SK-N-MC (cell line): Measurements from ENCODE around the gene CYP24A1.
"Not testable (repeated sequence)": the region's sequence is repeated elsewhere in the genome, so short reads cannot be mapped to it uniquely, and the experiment has no call there.

ENCODE experiments used
- DNase-seq: peaks from one replicate; pipeline ENCODE4 v3.0.0-alpha.2; 2011; ENCODE audit warnings: low read depth, low spot score
- H3K27ac ChIP-seq: fragments of 200-600 bp; sonication (generic); 2 replicates; pipeline ENCODE4 v1.5.1; 2016; ENCODE audit warnings: mixed run types
- H3K36me3 ChIP-seq: fragments of 200-600 bp; sonication (generic); 2 replicates; pipeline ENCODE4 v1.6.1; 2017; ENCODE audit warnings: antibody characterized with exemption, low read length, mixed read lengths; ENCODE audit not compliant: insufficient read depth
- H3K4me3 ChIP-seq: fragments of 200-600 bp; sonication (generic); 2 replicates; pipeline ENCODE4 v1.5.1; 2016
- H3K9ac ChIP-seq: fragments of 200-600 bp; sonication (generic); 2 replicates; pipeline ENCODE4 v1.8.0; 2017; ENCODE audit warnings: mixed run types, mixed read lengths; ENCODE audit not compliant: insufficient read length
- H3K9me3 ChIP-seq: fragments of 200-600 bp; sonication (generic); 2 replicates; pipeline ENCODE4 v1.6.1; 2017; ENCODE audit warnings: low read depth, mild to moderate bottlenecking, antibody characterized with exemption, low read length, moderate library complexity, mixed read lengths
- EZH2 ChIP-seq: fragments of 200-600 bp; sonication (generic); IDR thresholded peaks from one replicate; pipeline ENCODE4 v1.6.1; 2017; ENCODE audit warnings: antibody characterized with exemption
- FOXP2 ChIP-seq: optimal IDR thresholded peaks from 2 replicates; pipeline ENCODE3; 2011; ENCODE audit warnings: mild to moderate bottlenecking, moderate library complexity; ENCODE audit not compliant: insufficient read depth; ENCODE audit errors: extremely low read length, control extremely low read depth
- POLR2AphosphoS5 ChIP-seq: IDR thresholded peaks from 2 replicates; pipeline ENCODE4 v1.6.1; 2012; ENCODE audit warnings: mild to moderate bottlenecking, low read depth, low read length, borderline replicate concordance

The CYP24A1 gene

DNA sequence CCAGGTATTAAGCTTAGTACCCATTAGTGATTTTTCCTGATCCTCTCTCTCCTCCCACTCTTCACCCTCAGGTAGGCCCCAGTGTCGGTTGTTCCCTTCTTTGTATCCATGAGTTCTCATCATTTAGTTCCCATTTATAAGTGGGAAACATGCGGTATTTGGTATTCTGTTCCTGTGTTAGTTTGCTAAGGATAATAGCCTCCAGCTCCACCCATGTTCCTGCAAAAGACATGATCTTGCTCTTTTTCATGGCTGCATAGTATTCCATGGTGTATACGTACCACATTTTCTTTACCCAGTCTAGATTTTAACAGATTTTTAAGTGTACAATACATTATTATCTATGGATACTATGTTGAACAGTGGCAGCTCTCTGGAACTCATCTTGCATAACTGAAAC is 44.4 kb downstream of the CYP24A1 start:
- H3K9ac ChIP-seq: no peak overlapping the region
- no peak for DNase-seq
- TF ChIP-seq EZH2 (no peak), POLR2AphosphoS5 (no peak), FOXP2 (no peak)
- H3K27ac ChIP-seq: no peak overlapping the region
- no peaks in the 10 kb centered on the region for H3K36me3 ChIP-seq
- H3K4me3 ChIP-seq: no peak overlapping the region
- no peaks in the 10 kb centered on the region for H3K9me3 ChIP-seq

DNA sequence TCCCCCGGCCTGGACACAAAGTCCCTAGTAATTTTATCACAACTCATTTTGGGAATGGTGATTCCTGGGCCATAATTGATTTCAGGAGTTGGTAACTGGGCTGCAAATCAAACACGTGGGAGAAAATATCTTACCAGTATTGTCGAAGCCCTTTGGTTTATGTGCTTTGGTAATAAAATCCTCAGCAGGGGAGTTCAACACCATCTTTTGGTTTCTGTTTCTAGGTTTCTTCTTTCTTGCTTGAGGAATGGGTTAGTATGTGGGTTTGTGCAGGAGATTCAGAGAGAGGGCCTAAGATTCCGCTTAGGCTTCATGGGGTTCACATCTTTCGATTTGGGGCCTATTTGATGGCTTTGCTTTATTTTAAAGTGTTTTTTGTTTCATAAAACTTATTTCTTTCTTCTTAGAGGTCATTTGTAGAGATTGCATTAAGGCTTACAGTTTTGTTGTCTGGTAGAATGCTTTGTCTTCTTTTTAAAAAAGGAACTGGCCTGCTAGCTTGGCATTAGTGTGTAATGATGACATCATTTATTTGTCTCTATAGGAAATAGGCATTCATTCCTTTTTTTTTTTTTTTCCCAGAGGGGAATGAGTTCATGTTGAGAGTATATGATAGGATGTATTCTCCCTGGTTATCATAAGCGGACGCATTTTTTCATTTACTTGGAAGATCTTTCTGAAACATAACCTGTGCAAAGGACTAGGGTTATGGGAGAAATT is 45.8 kb downstream of the CYP24A1 start:
- no peak for TF ChIP-seq POLR2AphosphoS5
- no peak for TF ChIP-seq EZH2
- TF ChIP-seq FOXP2: no peak
- Histone ChIP-seq H3K4me3 (no peak overlapping the region), H3K9me3 (no peaks in the 10 kb centered on the region), H3K27ac (no peak overlapping the region), H3K36me3 (no peaks in the 10 kb centered on the region), H3K9ac (no peak overlapping the region)
- no peak for DNase-seq

DNA sequence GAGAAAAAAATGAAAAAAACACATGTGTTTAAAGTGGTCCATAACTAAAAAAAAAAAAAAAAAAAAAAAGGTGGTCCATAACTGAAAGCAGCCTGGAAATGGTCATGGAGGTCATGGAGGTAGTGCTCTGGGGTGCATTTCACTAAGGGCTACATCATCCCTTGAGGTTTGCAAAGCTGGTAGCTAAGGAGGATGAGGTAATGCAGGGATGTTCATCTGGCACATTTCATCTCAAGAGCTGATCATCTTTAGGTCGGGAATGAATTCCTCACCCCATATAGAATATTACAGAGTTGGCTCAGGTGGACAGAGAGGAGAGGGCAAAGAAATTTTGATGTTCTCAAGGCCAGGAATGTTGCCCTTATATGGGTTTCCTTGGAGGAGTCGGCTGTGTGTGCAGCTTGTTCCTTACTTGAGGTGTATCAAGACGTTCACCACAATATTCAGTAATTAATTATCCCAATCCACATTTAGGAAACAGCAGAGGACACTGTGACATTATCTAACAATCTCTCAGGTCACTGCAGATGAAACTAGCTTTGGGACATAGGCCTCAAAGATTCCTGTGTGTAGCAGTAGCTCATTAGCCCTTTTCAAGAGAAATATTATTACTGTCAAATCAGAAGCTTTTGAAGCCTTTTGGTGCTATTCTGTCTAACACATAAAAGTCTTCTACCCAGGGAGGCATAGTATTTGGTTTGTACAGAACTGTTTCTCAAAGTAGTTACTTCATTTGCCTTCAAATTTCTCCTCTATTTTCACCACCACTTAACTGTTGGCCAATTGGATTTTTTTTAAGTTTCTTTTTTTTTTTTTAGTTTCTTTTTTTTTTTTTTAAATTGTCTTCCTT is 46.8 kb downstream of the CYP24A1 start:
- H3K27ac ChIP-seq: no peak overlapping the region
- no peak overlapping the region for H3K9ac ChIP-seq
- H3K36me3 ChIP-seq: no peaks in the 10 kb centered on the region
- H3K4me3 ChIP-seq: no peak overlapping the region
- TF ChIP-seq FOXP2: no peak
- TF ChIP-seq POLR2AphosphoS5: no peak
- no peak for TF ChIP-seq EZH2
- H3K9me3 ChIP-seq: no peaks in the 10 kb centered on the region
- DNase-seq: no peak

DNA sequence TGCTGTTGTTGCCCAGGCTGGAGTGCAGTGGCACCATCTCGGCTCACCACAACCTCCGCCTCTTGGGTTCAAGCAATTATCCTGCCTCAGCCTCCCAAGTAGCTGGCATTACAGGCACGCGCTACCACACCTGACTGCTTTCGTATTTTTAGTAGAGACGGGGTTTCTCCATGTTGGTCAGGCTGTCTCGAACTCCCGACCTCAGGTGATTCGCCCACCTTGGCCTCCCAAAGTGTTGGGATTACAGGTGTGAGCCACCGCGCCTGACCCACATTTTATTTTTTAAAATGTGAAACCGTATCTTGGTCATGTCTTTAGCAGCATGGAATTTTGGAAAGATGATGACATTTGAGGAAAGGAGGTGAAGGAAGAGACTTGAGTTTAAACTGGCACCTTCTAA is 47.5 kb downstream of the CYP24A1 start:
- not testable (repeated sequence) for H3K27ac ChIP-seq, H3K36me3 ChIP-seq, H3K9me3 ChIP-seq, H3K9ac ChIP-seq, H3K4me3 ChIP-seq, DNase-seq

DNA sequence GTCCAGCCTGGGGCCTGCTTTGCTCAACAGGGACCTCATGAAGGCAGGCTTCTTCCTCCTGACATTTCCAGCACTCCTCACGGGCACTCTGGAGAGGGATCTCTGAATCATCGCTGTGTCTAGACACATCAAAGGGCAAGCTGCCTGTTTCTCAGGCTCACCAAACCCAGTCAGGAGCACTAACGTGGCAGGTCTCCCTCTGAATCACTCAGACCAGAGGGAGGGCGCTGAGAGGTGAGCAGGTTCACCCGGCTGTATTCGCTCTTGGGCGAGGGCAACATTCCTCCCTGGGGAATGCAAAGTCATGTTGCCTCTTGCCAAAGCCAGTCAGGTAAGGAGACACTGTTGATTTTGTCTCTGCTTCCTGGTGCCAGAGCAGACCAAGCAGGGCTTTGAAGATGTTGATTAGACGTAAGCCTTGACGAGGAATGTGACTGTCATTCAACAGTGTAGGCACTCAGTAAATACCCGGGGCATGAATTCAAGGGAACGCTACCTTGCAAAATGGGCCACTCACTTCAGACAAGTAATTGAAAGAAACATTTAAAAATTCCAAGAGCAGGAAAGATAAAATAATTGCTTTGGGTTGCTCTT is 50.1 kb downstream of the CYP24A1 start:
- no peak overlapping the region for H3K4me3 ChIP-seq
- H3K36me3 ChIP-seq: no peaks in the 10 kb centered on the region
- H3K9ac ChIP-seq: no peak overlapping the region
- no peak overlapping the region for H3K27ac ChIP-seq
- DNase-seq: no peak
- TF ChIP-seq EZH2 (no peak), FOXP2 (no peak)
- H3K9me3 ChIP-seq: no peaks in the 10 kb centered on the region

DNA sequence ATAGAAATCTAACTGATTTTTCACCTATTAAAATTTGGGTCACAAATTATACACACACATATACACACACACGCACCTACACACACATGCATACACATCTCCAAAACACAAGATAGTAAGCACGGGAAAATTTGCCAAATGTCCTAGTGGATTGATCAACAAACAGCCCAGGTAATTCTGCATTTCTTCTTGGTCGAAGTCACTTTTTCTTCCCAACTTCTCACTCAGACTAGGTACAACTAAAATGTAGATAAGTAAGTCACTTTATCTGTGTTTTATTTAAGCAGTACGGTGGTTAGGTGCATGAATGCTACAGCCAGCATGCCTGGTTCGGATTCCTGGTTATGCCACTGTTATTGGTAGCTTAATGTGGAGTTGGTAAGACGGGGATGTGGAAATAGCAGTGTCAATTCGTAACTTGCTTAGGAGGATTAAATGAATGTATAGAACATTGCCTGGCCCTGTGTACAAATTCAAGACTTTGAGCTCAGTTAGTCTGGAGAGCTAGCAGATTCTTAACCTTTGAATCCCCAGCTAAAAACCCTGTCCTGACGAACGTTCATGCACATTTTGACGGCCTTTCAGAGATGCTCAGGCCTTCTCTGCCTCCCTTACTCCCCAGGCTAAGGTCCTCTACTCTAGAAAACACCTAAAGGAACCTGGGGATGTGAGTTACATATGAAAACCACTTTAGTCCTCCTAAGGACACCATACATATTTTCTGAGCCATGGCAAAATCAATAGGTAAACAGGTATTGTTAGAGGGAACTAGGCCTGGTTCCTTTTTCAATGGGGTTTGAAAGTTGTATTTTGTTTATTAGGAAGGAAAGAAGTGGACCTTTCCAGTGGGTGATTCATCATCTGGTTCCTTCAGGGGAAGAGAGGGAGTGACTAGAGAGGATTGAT is 50.9 kb downstream of the CYP24A1 start:
- DNase-seq: no peak
- no peak overlapping the region for H3K4me3 ChIP-seq
- TF ChIP-seq EZH2 (no peak), FOXP2 (no peak), POLR2AphosphoS5 (no peak)

DNA sequence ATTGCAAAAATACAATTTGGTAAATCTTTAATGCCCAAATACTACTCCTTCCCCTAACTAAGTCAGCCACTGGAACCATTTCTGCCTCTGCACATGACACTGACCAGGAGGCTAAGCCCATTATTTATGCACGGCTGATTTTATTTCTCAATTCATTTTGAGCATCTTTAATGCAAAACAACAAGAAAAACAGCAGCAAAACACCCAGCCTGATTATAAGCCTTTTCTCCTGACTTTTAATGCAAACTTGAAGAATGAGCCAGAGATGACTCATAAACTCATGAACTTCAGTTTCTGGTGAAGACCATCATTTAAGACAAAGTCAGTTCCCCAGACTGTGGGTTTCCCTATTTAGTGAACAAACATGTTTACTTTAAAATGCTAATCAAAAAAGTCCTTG is 51.6 kb downstream of the CYP24A1 start:
- TF ChIP-seq FOXP2: no peak
- no peak for TF ChIP-seq POLR2AphosphoS5
- no peak for TF ChIP-seq EZH2
- H3K36me3 ChIP-seq: no peaks in the 10 kb centered on the region
- H3K4me3 ChIP-seq: no peak overlapping the region
- DNase-seq: no peak
- H3K9ac ChIP-seq: no peak overlapping the region
- H3K9me3 ChIP-seq: no peaks in the 10 kb centered on the region
- no peak overlapping the region for H3K27ac ChIP-seq

More for the DNA sequence above, 50.9 kb downstream of the CYP24A1 start:
- H3K9me3 ChIP-seq: no peaks in the 10 kb centered on the region
- H3K36me3 ChIP-seq: no peaks in the 10 kb centered on the region
- H3K9ac ChIP-seq: no peak overlapping the region
- no peak overlapping the region for H3K27ac ChIP-seq

DNA sequence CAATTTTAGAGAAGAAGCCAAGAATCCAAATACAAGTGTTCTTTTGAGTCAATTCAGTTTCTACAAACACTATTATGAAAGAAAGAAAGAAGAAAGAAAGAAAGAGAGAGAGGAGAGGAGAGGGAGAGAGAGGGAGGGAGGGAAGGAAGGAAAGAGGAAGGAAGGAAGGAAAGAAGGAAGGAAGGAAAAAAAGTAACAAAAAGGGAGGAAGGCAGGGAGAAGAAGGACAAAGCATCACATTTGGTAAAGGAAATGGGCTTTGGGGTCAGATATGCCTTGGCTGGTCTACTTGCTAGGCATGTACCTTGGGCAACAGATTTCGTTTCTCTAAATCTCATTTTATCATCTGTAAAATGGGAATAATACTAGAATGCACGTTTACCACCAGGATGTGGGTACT is 54.0 kb downstream of the CYP24A1 start:
- TF ChIP-seq FOXP2: no peak
- no peak for TF ChIP-seq POLR2AphosphoS5
- TF ChIP-seq EZH2: no peak
- no peak for DNase-seq
- Histone ChIP-seq H3K4me3 (no peak overlapping the region), H3K27ac (no peak overlapping the region), H3K9me3 (no peaks in the 10 kb centered on the region), H3K36me3 (no peaks in the 10 kb centered on the region), H3K9ac (no peak overlapping the region)
